SK-N-MC (cell line): ENCODE data around the gene SNX25.

ENCODE experiments used
- EZH2 ChIP-seq: fragments of 200-600 bp; sonication (generic); IDR thresholded peaks from one replicate; pipeline ENCODE4 v1.6.1; 2017; ENCODE audit warnings: antibody characterized with exemption
- FOXP2 ChIP-seq: optimal IDR thresholded peaks from 2 replicates; pipeline ENCODE3; 2011; ENCODE audit warnings: mild to moderate bottlenecking, moderate library complexity; ENCODE audit not compliant: insufficient read depth; ENCODE audit errors: extremely low read length, control extremely low read depth
- POLR2AphosphoS5 ChIP-seq: IDR thresholded peaks from 2 replicates; pipeline ENCODE4 v1.6.1; 2012; ENCODE audit warnings: mild to moderate bottlenecking, low read depth, low read length, borderline replicate concordance

GRCh38 chr4:185225940-185226339, 16.5 kb downstream of the SNX25 start:
- no peak for TF ChIP-seq POLR2AphosphoS5
- TF ChIP-seq EZH2: no peak
- TF ChIP-seq FOXP2: no peak
